H9 (cell line): ENCODE measurements around the gene IFRD2. TPM values are rescaled to one million over a fixed set of nuclear protein-coding genes. Genes with fewer than 3 reads are reported as not detected.

Source experiments
- DNase-seq: peaks from one replicate; pipeline ENCODE4 v3.0.0-alpha.2; 2017
- H2AFZ ChIP-seq: one replicate; pipeline ENCODE4 v1.6.1; 2013; ENCODE audit warnings: mild to moderate bottlenecking, low read length, control low read depth, moderate library complexity
- H2AK5ac ChIP-seq: 2 replicates; pipeline ENCODE4 v1.6.1; 2013; ENCODE audit warnings: low read length, control low read depth, mixed read lengths; ENCODE audit not compliant: insufficient read length
- H2BK120ac ChIP-seq: one replicate; pipeline ENCODE4 v1.6.1; 2013; ENCODE audit warnings: low read depth, mild to moderate bottlenecking, low read length, control low read depth, inconsistent platforms; ENCODE audit not compliant: poor library complexity, severe bottlenecking
- H2BK12ac ChIP-seq: 2 replicates; pipeline ENCODE4 v1.6.1; 2013; ENCODE audit warnings: low read length, control low read depth, mixed read lengths, low read depth; ENCODE audit not compliant: insufficient read length
- H2BK15ac ChIP-seq: 2 replicates; pipeline ENCODE4 v1.6.1; 2013; ENCODE audit warnings: low read depth, low read length, control low read depth
- H2BK20ac ChIP-seq: one replicate; pipeline ENCODE4 v1.6.1; 2013; ENCODE audit warnings: low read depth, mild to moderate bottlenecking, low read length, control low read depth, inconsistent platforms; ENCODE audit not compliant: poor library complexity, severe bottlenecking
- H2BK5ac ChIP-seq: 2 replicates; pipeline ENCODE4 v1.6.1; 2013; ENCODE audit warnings: low read length, control low read depth, mixed read lengths; ENCODE audit not compliant: insufficient read length
- H3K14ac ChIP-seq: 2 replicates; pipeline ENCODE4 v1.6.1; 2013; ENCODE audit warnings: low read length, control low read depth; ENCODE audit not compliant: insufficient read depth
- H3K18ac ChIP-seq: 2 replicates; pipeline ENCODE4 v1.6.1; 2013; ENCODE audit warnings: low read depth, mild to moderate bottlenecking, mixed read lengths, low read length, control low read depth; ENCODE audit not compliant: insufficient read length
- H3K23ac ChIP-seq: 2 replicates; pipeline ENCODE4 v1.6.1; 2013; ENCODE audit warnings: low read length, control low read depth, mixed read lengths, low read depth; ENCODE audit not compliant: insufficient read length
- H3K23me2 ChIP-seq: 2 replicates; pipeline ENCODE4 v1.6.1; 2013; ENCODE audit warnings: low read depth, mild to moderate bottlenecking, mixed read lengths, low read length, control low read depth; ENCODE audit not compliant: insufficient read length, poor library complexity, severe bottlenecking
- H3K27ac ChIP-seq: 2 replicates; pipeline ENCODE4 v1.5.1; 2013; ENCODE audit warnings: low read length, control low read depth, mixed read lengths, low read depth; ENCODE audit not compliant: insufficient read length
- H3K27me3 ChIP-seq: 2 replicates; pipeline ENCODE4 v1.6.1; 2013; ENCODE audit warnings: low read length, control low read depth, inconsistent platforms; ENCODE audit not compliant: insufficient read depth
- H3K4ac ChIP-seq: 2 replicates; pipeline ENCODE4 v1.6.1; 2013; ENCODE audit warnings: low read depth, mild to moderate bottlenecking, control low read depth, inconsistent platforms, low read length, moderate library complexity
- H3K4me1 ChIP-seq: 2 replicates; pipeline ENCODE4 v1.6.1; 2013; ENCODE audit warnings: low read length, control low read depth, inconsistent platforms; ENCODE audit not compliant: insufficient read depth
- H3K4me2 ChIP-seq: 2 replicates; pipeline ENCODE4 v1.6.1; 2013; ENCODE audit warnings: low read length, control low read depth, mixed read lengths; ENCODE audit not compliant: insufficient read length, insufficient read depth
- H3K56ac ChIP-seq: 2 replicates; pipeline ENCODE4 v1.6.1; 2013; ENCODE audit warnings: low read depth, mild to moderate bottlenecking, mixed read lengths, low read length, control low read depth; ENCODE audit not compliant: insufficient read length
- H3K79me1 ChIP-seq: 2 replicates; pipeline ENCODE4 v1.6.1; 2013; ENCODE audit warnings: low read depth, mild to moderate bottlenecking, moderate library complexity, low read length, control low read depth, inconsistent platforms; ENCODE audit not compliant: insufficient read depth, poor library complexity, severe bottlenecking
- H3K79me2 ChIP-seq: 2 replicates; pipeline ENCODE4 v1.6.1; 2013; ENCODE audit warnings: low read length, control low read depth, inconsistent platforms; ENCODE audit not compliant: insufficient read depth
- H3K9ac ChIP-seq: 2 replicates; pipeline ENCODE4 v1.6.1; 2013; ENCODE audit warnings: low read length, control low read depth, mixed read lengths; ENCODE audit not compliant: insufficient read length; ENCODE audit errors: extremely low read depth
- H3K9me3 ChIP-seq: one replicate; pipeline ENCODE4 v1.6.1; 2013; ENCODE audit warnings: low read depth, low read length, inconsistent platforms; ENCODE audit not compliant: control insufficient read depth
- H3T11ph ChIP-seq: one replicate; pipeline ENCODE4 v1.6.1; 2013; ENCODE audit warnings: mild to moderate bottlenecking, low read length, control low read depth, inconsistent platforms
- H4K20me1 ChIP-seq: one replicate; pipeline ENCODE4 v1.6.1; 2013; ENCODE audit not compliant: control insufficient read depth, insufficient read length, insufficient read depth
- H4K5ac ChIP-seq: 2 replicates; pipeline ENCODE4 v1.6.1; 2013; ENCODE audit warnings: low read depth, mild to moderate bottlenecking, mixed read lengths, low read length, control low read depth; ENCODE audit not compliant: insufficient read length
- H4K8ac ChIP-seq: replicated peaks from 2 replicates; pipeline ENCODE4 v1.6.1; 2013; ENCODE audit warnings: low read length, control low read depth, mixed read lengths, low read depth; ENCODE audit not compliant: insufficient read length
- H4K91ac ChIP-seq: 2 replicates; pipeline ENCODE4 v1.6.1; 2013; ENCODE audit warnings: low read depth, mild to moderate bottlenecking, moderate library complexity, mixed read lengths, low read length, control low read depth; ENCODE audit not compliant: insufficient read length
- H3K27ac Mint-ChIP-seq, 3 experiments: 2 replicates in 2 of 3; 3 replicates in 1 of 3; pipeline ENCODE4 v1.8.0; 2020 to 2021; ENCODE audit warnings: mixed read lengths in 3 of 3, mild to moderate bottlenecking in 1 of 3, moderate library complexity in 1 of 3
- H3K27me3 Mint-ChIP-seq: 2 replicates; pipeline ENCODE4 v1.8.0; 2021; ENCODE audit warnings: low read depth, mild to moderate bottlenecking, moderate library complexity, mixed read lengths
- H3K36me3 Mint-ChIP-seq, 3 experiments: 2 replicates in 2 of 3; 3 replicates in 1 of 3; pipeline ENCODE4 v1.8.0; 2020 to 2021; ENCODE audit warnings: low read depth in 3 of 3, mixed read lengths in 3 of 3; ENCODE audit not compliant: insufficient read depth in 1 of 3
- H3K4me1 Mint-ChIP-seq, 2 experiments: 2 replicates each; pipeline ENCODE4 v1.8.0; 2020; ENCODE audit warnings: mixed read lengths in 2 of 2
- H3K4me3 Mint-ChIP-seq, 2 experiments: 2 replicates in 1 of 2; 3 replicates in 1 of 2; pipeline ENCODE4 v1.8.0; 2020 to 2021; ENCODE audit warnings: mild to moderate bottlenecking in 2 of 2, mixed read lengths in 2 of 2, moderate library complexity in 1 of 2
- H3K9me3 Mint-ChIP-seq, 2 experiments: 2 replicates in 1 of 2; 3 replicates in 1 of 2; pipeline ENCODE4 v1.8.0; 2020; ENCODE audit warnings: mild to moderate bottlenecking in 2 of 2, mixed read lengths in 2 of 2, moderate library complexity in 1 of 2
- CTCF ChIP-seq: fragments of 200-600 bp; sonication (generic); conservative IDR thresholded peaks from 3 replicates; pipeline ENCODE4 v1.8.0; 2021; ENCODE audit warnings: antibody characterized with exemption, mild to moderate bottlenecking
- whole genome bisulfite sequencing: extraction: QIAGEN DNeasy Blood & Tissue Kit; methylation state at CpG from one replicate; pipeline ENCODE4 v1.1.7; 2013; ENCODE audit warnings: missing lambda C conversion rate, low lambda C conversion rate, mixed read lengths; ENCODE audit not compliant: insufficient read length; ENCODE audit errors: extremely low coverage; 5-methylcytosine and 5-hydroxymethylcytosine counted together
- total RNA-seq: library from RNA; stranded (reverse); gene quantifications from 2 replicates; pipeline ENCODE4 v1.2.1, GENCODE V29; 2021

The IFRD2 gene
- total RNA-seq, 1 experiment from 2014 or later = 109 TPM

GRCh38 chr3:50314816-50315215, 22.6 kb upstream of the IFRD2 start:
- Histone ChIP-seq H4K91ac (no peak overlapping the region), H2BK20ac (no peak overlapping the region), H2BK120ac (no peak overlapping the region), H3K79me1 (no peaks in the 10 kb centered on the region), H3K18ac (no peak overlapping the region), H4K8ac (no peak overlapping the region), H2BK5ac (no peak overlapping the region), H2AFZ (no peak overlapping the region), H3K79me2 (no peaks in the 10 kb centered on the region), H2BK15ac (no peak overlapping the region), H3K23ac (no peak overlapping the region), H3K56ac (no peak overlapping the region), H4K5ac (no peak overlapping the region), H3K27ac (no peak overlapping the region), H3K4me2 (no peak overlapping the region), H2AK5ac (no peak overlapping the region), H3K14ac (no peak overlapping the region), H3K23me2 (no peaks in the 10 kb centered on the region), H4K20me1 (no peaks in the 10 kb centered on the region), H2BK12ac (no peak overlapping the region), H3K9ac (no peak overlapping the region), H3T11ph (no peak overlapping the region), H3K9me3 (no peaks in the 10 kb centered on the region), H3K4me1 (no peaks in the 10 kb centered on the region), H3K27me3 (no peaks in the 10 kb centered on the region), H3K4ac (no peak overlapping the region)
- Mint-ChIP-seq H3K4me3 (no peak overlapping the region), H3K9me3 (peaks cover 9 to 12% of the 10 kb centered on the region in 2 experiments), H3K27me3 (peaks cover under 1% of the 10 kb centered on the region; the same call in 1 of the 2 replicates), H3K36me3 (peaks cover 48 to 58% (median 57%) of the 10 kb centered on the region in 3 experiments), H3K4me1 (peaks cover 8 to 22% of the 10 kb centered on the region in 2 experiments), H3K27ac (0 out of 7 replicates have a peak overlapping the region, but pooled peaks of 1 of the 3 experiments have one; percentile 38)
- no CpG with 5 or more reads among the region's 4 CpGs for WGBS
- TF ChIP-seq CTCF = no peak
- DNase-seq = no peak
